Stomach (tissue), 9 donors: ENCODE data around the gene RCCD1. TPM values are rescaled to one million over a fixed set of nuclear protein-coding genes. Genes with fewer than 3 reads are reported as not detected.

Experiments
- DNase-seq, 2 donors: peaks; one replicate each; pipeline versions ENCODE4 v3.0.0 to v3.0.0-alpha.2; 2013 to 2019
- H3K27ac ChIP-seq, 5 donors: fragments of 200-600 bp in 4 of 5; sonication (generic) in 4 of 5; one replicate each; pipeline ENCODE4 v1.5.1; 2013 to 2019; ENCODE audit warnings: mild to moderate bottlenecking in 1 of 5, moderate library complexity in 1 of 5
- H3K27me3 ChIP-seq, 3 donors: fragments of 200-600 bp; sonication (generic); one replicate each; pipeline ENCODE4 v1.5.1; 2017 to 2019; ENCODE audit warnings: mixed run types in 1 of 3
- H3K36me3 ChIP-seq, 4 donors: fragments of 200-600 bp; sonication (generic); 1 replicate in 3 of 4; 2 replicates in 1 of 4; pipeline ENCODE4 v1.5.1; 2016 to 2019
- H3K4me1 ChIP-seq, 4 donors: fragments of 200-600 bp; sonication (generic); one replicate each; pipeline ENCODE4 v1.5.1; 2016 to 2019
- H3K4me3 ChIP-seq, 4 donors: fragments of 200-600 bp; sonication (generic) in 3 of 4; one replicate each; pipeline ENCODE4 v1.5.1; 2016 to 2019; ENCODE audit warnings: mild to moderate bottlenecking in 1 of 4
- H3K9me3 ChIP-seq, 4 donors: fragments of 200-600 bp; sonication (generic); one replicate each; pipeline ENCODE4 v1.5.1; 2016 to 2019
- CTCF ChIP-seq, 7 experiments: fragments of 450-650 bp in 4 of 7; fragments of 200-600 bp in 3 of 7; sonication (generic) in 3 of 7; IDR thresholded peaks; one replicate each; pipeline ENCODE4 v1.5.1; 2016 to 2019; ENCODE audit warnings: antibody characterized with exemption in 7 of 7, control low read depth in 2 of 7, mild to moderate bottlenecking in 1 of 7
- EP300 ChIP-seq: sonication (generic); formaldehyde crosslinking; IDR thresholded peaks from one replicate; pipeline ENCODE4 v1.6.1; 2017; ENCODE audit warnings: antibody characterized with exemption
- POLR2A ChIP-seq, 4 donors: fragments of 450-650 bp; IDR thresholded peaks; one replicate each; pipeline ENCODE4 v1.6.1; 2016; ENCODE audit warnings: antibody characterized with exemption in 4 of 4, control low read depth in 2 of 4, mild to moderate bottlenecking in 1 of 4, moderate library complexity in 1 of 4
- POLR2AphosphoS5 ChIP-seq, 3 donors: sonication (generic); formaldehyde crosslinking; IDR thresholded peaks; one replicate each; pipeline ENCODE4 v1.6.1; 2016; ENCODE audit warnings: antibody characterized with exemption in 3 of 3
- WGBS, 5 donors: extraction: QIAGEN DNeasy Blood & Tissue Kit in 3 of 5; methylation state at CpG; one replicate each; pipeline versions ENCODE4 v1.1.5 to v1.1.7; 2013 to 2018; 5-methylcytosine and 5-hydroxymethylcytosine counted together
- intact Hi-C: fragments of 100-400 bp; cut with DNase I; formaldehyde crosslinking; loops from one replicate; pipeline ENCODE4 v1.15.1; 2023; ENCODE audit warnings: low total_unique reads
- polyA plus RNA-seq, 3 donors: library from polyadenylated mRNA; stranded (reverse); fragments of 200-250 nt; gene quantifications; one replicate each; pipeline ENCODE4 v1.2.3, GENCODE V29; 2013
- total RNA-seq, 5 donors: library from RNA; depleted of rRNA; stranded (reverse); fragments of >200 nt; gene quantifications; one replicate each; pipeline versions ENCODE4 v1.1.0 to v1.2.3, GENCODE V29; 2014 to 2016
- donor health status: healthy with polysubstance abuse.
- donor health status: Bipolar disorder and iron deficiency.
- donor health status: healthy.

The RCCD1 gene
- total and polyA plus RNA-seq, 8 donors, result 2.2 to 98.5 (median 7.7) TPM

DNA sequence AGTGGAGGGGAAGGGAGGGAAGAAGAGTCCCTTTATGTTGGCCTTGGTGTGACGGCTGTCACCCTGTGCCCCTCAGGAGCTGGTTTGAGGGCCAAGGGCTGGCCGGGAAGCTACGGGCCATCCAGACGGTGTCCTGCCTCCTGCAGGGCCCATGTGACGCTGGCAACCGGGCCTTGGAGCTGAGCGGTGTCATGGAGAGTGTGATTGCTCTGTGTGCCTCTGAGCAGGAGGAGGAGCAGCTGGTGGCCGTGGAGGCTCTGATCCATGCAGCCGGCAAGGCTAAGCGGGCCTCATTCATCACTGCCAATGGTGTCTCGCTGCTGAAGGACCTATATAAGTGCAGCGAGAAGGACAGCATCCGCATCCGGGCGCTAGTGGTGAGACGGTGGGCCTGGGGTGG lies 8.1 kb upstream of the RCCD1 start:
- H3K27ac ChIP-seq, result no peak overlapping the region
- no peak for TF ChIP-seq POLR2AphosphoS5 (IDR thresholded peaks at IDR 0.05)
- TF ChIP-seq EP300, result no peak
- no peak for TF ChIP-seq CTCF (IDR thresholded peaks at IDR 0.05)
- no peak for TF ChIP-seq POLR2A (IDR thresholded peaks at IDR 0.05)
- no peaks in the 10 kb centered on the region for H3K9me3 ChIP-seq
- H3K4me1 ChIP-seq, result peaks cover 0 to 6% (median 0%) of the 10 kb centered on the region in 4 donors
- peaks cover 91 to 100% (median 100%) of the 10 kb centered on the region in 4 donors for H3K36me3 ChIP-seq
- intact Hi-C loops, result no loop called here
- DNase-seq, result no peak
- 88 to 94% (median 91%) methylated on average over 10 to 16 of the region's 16 CpGs for WGBS, 5 donors
- H3K27me3 ChIP-seq, result no peaks in the 10 kb centered on the region
- H3K4me3 ChIP-seq, result no peak overlapping the region

DNA sequence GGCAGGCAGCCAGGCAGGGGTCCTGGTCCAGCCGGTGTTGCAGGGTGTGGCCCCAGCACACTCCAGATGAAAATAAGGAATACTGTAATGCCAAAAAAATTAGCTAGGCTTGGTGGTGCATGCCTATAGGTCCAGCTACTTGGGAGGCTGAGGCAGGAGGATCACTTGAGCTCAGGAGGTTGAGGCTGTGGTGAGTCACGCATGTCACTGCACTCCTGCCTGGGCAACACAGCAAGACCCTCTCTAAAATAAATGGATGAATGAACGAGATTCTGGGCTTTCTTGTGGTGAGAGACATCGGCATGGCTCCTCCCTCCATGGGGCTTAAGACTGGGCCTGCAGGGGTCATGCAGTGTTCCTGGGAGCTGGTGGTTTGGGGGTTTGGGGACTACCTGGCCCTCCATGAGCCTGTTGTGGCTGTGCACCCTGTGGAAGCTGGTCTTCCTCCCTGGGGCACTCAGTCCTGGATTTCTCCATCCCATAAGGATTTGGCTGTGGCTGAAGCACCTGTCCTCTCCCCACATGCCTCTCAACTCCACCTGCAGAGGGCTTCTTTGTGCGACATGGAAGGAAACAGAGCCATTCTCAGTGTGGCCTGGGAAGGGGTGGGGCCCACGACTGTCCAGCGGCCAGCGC lies 7.6 kb upstream of the RCCD1 start:
- TF ChIP-seq EP300 (no peak), CTCF (IDR thresholded peaks at IDR 0.05) (no peak)
- H3K36me3 ChIP-seq, result peaks cover 91 to 100% (median 100%) of the 10 kb centered on the region in 4 donors
- no peaks in the 10 kb centered on the region for H3K27me3 ChIP-seq
- intact Hi-C loops, result no loop called here
- no peak overlapping the region for H3K27ac ChIP-seq
- 86 to 94% (median 93%) methylated on average over 7 to 8 of the region's 8 CpGs for WGBS, 5 donors
- H3K4me3 ChIP-seq, result no peak overlapping the region
- DNase-seq, result no peak
- H3K9me3 ChIP-seq, result no peaks in the 10 kb centered on the region
- H3K4me1 ChIP-seq, result peaks cover 0 to 6% (median 0%) of the 10 kb centered on the region in 4 donors

DNA sequence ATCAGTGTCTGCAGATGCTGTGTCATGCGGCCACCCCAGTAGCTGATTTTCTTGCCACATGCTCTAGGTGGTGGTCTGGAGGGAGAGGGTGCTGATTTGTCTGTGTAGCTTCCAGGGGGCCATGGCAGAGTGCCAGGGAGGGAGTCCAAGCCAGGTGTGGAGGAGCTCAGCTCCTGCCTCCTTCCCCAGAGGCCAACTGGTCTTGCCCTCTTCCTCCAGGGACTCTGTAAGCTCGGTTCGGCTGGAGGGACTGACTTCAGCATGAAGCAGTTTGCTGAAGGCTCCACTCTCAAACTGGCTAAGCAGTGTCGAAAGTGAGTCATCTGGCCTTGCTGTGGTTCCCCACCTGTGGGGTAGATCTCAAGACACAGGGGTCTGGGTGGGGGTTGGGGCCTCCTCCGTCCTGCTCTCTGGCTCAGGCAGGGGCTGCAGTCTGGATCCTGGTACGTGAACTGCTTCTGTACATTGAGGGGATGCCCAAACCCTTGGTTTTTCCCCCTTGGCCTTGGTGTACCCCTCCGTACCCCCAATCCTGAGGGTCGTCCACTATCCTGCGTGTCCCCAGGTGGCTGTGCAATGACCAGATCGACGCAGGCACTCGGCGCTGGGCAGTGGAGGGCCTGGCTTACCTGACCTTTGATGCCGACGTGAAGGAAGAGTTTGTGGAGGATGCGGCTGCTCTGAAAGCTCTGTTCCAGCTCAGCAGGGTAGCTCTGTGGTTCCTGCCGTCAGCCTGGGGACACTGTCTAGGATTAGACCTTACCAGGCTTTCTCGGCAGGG lies 6.9 kb upstream of the RCCD1 start:
- 88 to 96% (median 92%) methylated on average over 17 to 18 of the region's 18 CpGs for WGBS, 5 donors
- TF ChIP-seq POLR2A (IDR thresholded peaks at IDR 0.05) (no peak), POLR2AphosphoS5 (IDR thresholded peaks at IDR 0.05) (no peak), CTCF (IDR thresholded peaks at IDR 0.05) (no peak), EP300 (no peak)
- H3K4me1 ChIP-seq, result peaks cover 0 to 6% (median 0%) of the 10 kb centered on the region in 4 donors
- H3K9me3 ChIP-seq, result no peaks in the 10 kb centered on the region
- DNase-seq, result no peak
- intact Hi-C loops, result no loop called here
- no peaks in the 10 kb centered on the region for H3K27me3 ChIP-seq
- no peak overlapping the region for H3K27ac ChIP-seq
- peaks cover 90 to 100% (median 100%) of the 10 kb centered on the region in 4 donors for H3K36me3 ChIP-seq
- H3K4me3 ChIP-seq, result no peak overlapping the region

DNA sequence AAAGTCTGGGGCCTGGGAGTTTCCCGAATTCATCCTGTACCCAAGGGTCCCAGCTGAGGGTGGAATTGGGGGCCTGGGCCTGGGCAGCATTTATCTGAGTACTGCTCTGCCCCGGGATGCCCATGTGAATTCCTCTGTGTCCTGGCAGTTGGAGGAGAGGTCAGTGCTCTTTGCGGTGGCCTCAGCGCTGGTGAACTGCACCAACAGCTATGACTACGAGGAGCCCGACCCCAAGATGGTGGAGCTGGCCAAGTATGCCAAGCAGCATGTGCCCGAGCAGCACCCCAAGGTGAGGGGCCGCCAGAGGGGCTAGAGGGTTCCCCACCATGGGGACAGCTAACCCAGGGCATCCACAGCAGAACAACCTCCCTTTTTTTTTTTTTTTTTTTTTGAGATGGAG lies 6.2 kb upstream of the RCCD1 start:
- H3K27me3 ChIP-seq, result no peaks in the 10 kb centered on the region
- H3K27ac ChIP-seq, result no peak overlapping the region
- 92 to 98% (median 97%) methylated on average over 5 to 8 of the region's 8 CpGs for WGBS, 5 donors
- peaks cover 0 to 6% (median 0%) of the 10 kb centered on the region in 4 donors for H3K4me1 ChIP-seq
- no peaks in the 10 kb centered on the region for H3K9me3 ChIP-seq
- TF ChIP-seq EP300 (no peak), CTCF (IDR thresholded peaks at IDR 0.05) (no peak), POLR2AphosphoS5 (IDR thresholded peaks at IDR 0.05) (no peak), POLR2A (IDR thresholded peaks at IDR 0.05) (no peak)
- peaks cover 90 to 100% (median 100%) of the 10 kb centered on the region in 4 donors for H3K36me3 ChIP-seq
- no peak overlapping the region for H3K4me3 ChIP-seq
- DNase-seq, result no peak
- intact Hi-C loops, result no loop called here
